ENCODE data around the gene PAX2.

Gene PAX2

GRCh38 chr10:100837300-100837699 lies 91.9 kb downstream of the PAX2 start:
- H3K9ac ChIP-seq (ENCODE audit: low read depth in 1 of 2, low read length in 2 of 2): no peak overlapping the region
- H3K4me3 ChIP-seq (ENCODE audit: low read depth in 1 of 2, low read length in 2 of 2): no peak overlapping the region
- no peaks in the 10 kb centered on the region for H3K9me3 ChIP-seq (ENCODE audit: control insufficient read depth in 1 of 2, low read length in 2 of 2)
- peaks cover 17 to 23% of the 10 kb centered on the region in 2 donors for H3K27me3 ChIP-seq (ENCODE audit: control insufficient read depth in 1 of 2, insufficient read depth in 2 of 2, low read length in 2 of 2)
- H3K4me1 ChIP-seq (ENCODE audit: control insufficient read depth in 1 of 2, insufficient read depth in 2 of 2, low read length in 2 of 2): no peaks in the 10 kb centered on the region
- no peak overlapping the region for H3K27ac ChIP-seq (ENCODE audit: low read depth, low read length)
- H3K36me3 ChIP-seq (ENCODE audit: control insufficient read depth in 1 of 2, insufficient read depth in 2 of 2, low read length in 2 of 2): no peaks in the 10 kb centered on the region

- H3K4me1 ChIP-seq (ENCODE audit: control insufficient read depth in 1 of 2, insufficient read depth in 2 of 2, low read length in 2 of 2): no peaks in the 10 kb centered on the region
- no peak overlapping the region for H3K9ac ChIP-seq (ENCODE audit: low read depth in 1 of 2, low read length in 2 of 2)
- peaks cover 7 to 16% of the 10 kb centered on the region in 2 donors for H3K27me3 ChIP-seq (ENCODE audit: control insufficient read depth in 1 of 2, insufficient read depth in 2 of 2, low read length in 2 of 2)
- H3K4me3 ChIP-seq (ENCODE audit: low read depth in 1 of 2, low read length in 2 of 2): no peak overlapping the region
- H3K27ac ChIP-seq (ENCODE audit: low read depth, low read length): no peak overlapping the region
- H3K9me3 ChIP-seq (ENCODE audit: control insufficient read depth in 1 of 2, low read length in 2 of 2): no peaks in the 10 kb centered on the region
- H3K36me3 ChIP-seq (ENCODE audit: control insufficient read depth in 1 of 2, insufficient read depth in 2 of 2, low read length in 2 of 2): no peaks in the 10 kb centered on the region
Measured at GRCh38 chr10:100838986-100839385, 93.6 kb downstream of the PAX2 start.

GRCh38 chr10:100841528-100841927 lies 96.1 kb downstream of the PAX2 start:
- Histone ChIP-seq H3K36me3 (ENCODE audit: control insufficient read depth in 1 of 2, insufficient read depth in 2 of 2, low read length in 2 of 2) (no peaks in the 10 kb centered on the region), H3K4me1 (ENCODE audit: control insufficient read depth in 1 of 2, insufficient read depth in 2 of 2, low read length in 2 of 2) (no peaks in the 10 kb centered on the region), H3K27ac (ENCODE audit: low read depth, low read length) (no peak overlapping the region), H3K9ac (ENCODE audit: low read depth in 1 of 2, low read length in 2 of 2) (no peak overlapping the region), H3K9me3 (ENCODE audit: control insufficient read depth in 1 of 2, low read length in 2 of 2) (no peaks in the 10 kb centered on the region), H3K27me3 (ENCODE audit: control insufficient read depth in 1 of 2, insufficient read depth in 2 of 2, low read length in 2 of 2) (peaks cover 7 to 18% of the 10 kb centered on the region in 2 donors), H3K4me3 (ENCODE audit: low read depth in 1 of 2, low read length in 2 of 2) (no peak overlapping the region)

- H3K27me3 ChIP-seq (ENCODE audit: control insufficient read depth in 1 of 2, insufficient read depth in 2 of 2, low read length in 2 of 2): peaks cover 15 to 18% of the 10 kb centered on the region in 2 donors
- H3K36me3 ChIP-seq (ENCODE audit: control insufficient read depth in 1 of 2, insufficient read depth in 2 of 2, low read length in 2 of 2): no peaks in the 10 kb centered on the region
- H3K9me3 ChIP-seq (ENCODE audit: control insufficient read depth in 1 of 2, low read length in 2 of 2): no peaks in the 10 kb centered on the region
- no peaks in the 10 kb centered on the region for H3K4me1 ChIP-seq (ENCODE audit: control insufficient read depth in 1 of 2, insufficient read depth in 2 of 2, low read length in 2 of 2)
- H3K27ac ChIP-seq (ENCODE audit: low read depth, low read length): no peak overlapping the region
- H3K9ac ChIP-seq (ENCODE audit: low read depth in 1 of 2, low read length in 2 of 2): no peak overlapping the region
- no peak overlapping the region for H3K4me3 ChIP-seq (ENCODE audit: low read depth in 1 of 2, low read length in 2 of 2)
Measured at GRCh38 chr10:100847440-100847839, 102.1 kb downstream of the PAX2 start.

- no peaks in the 10 kb centered on the region for H3K4me1 ChIP-seq (ENCODE audit: control insufficient read depth in 1 of 2, insufficient read depth in 2 of 2, low read length in 2 of 2)
- no peaks in the 10 kb centered on the region for H3K9me3 ChIP-seq (ENCODE audit: control insufficient read depth in 1 of 2, low read length in 2 of 2)
- no peak overlapping the region for H3K27ac ChIP-seq (ENCODE audit: low read depth, low read length)
- H3K36me3 ChIP-seq (ENCODE audit: control insufficient read depth in 1 of 2, insufficient read depth in 2 of 2, low read length in 2 of 2): no peaks in the 10 kb centered on the region
- H3K4me3 ChIP-seq (ENCODE audit: low read depth in 1 of 2, low read length in 2 of 2): no peak overlapping the region
- peaks cover 15 to 20% of the 10 kb centered on the region in 2 donors for H3K27me3 ChIP-seq (ENCODE audit: control insufficient read depth in 1 of 2, insufficient read depth in 2 of 2, low read length in 2 of 2)
- H3K9ac ChIP-seq (ENCODE audit: low read depth in 1 of 2, low read length in 2 of 2): no peak overlapping the region
Measured at GRCh38 chr10:100848770-100849169, 103.4 kb downstream of the PAX2 start.

GRCh38 chr10:100858261-100858660 lies 112.9 kb downstream of the PAX2 start:
- Histone ChIP-seq H3K4me3 (ENCODE audit: low read depth in 1 of 2, low read length in 2 of 2) (no peak overlapping the region), H3K9ac (ENCODE audit: low read depth in 1 of 2, low read length in 2 of 2) (no peak overlapping the region), H3K27me3 (ENCODE audit: control insufficient read depth in 1 of 2, insufficient read depth in 2 of 2, low read length in 2 of 2) (peaks cover 9 to 27% of the 10 kb centered on the region in 2 donors), H3K4me1 (ENCODE audit: control insufficient read depth in 1 of 2, insufficient read depth in 2 of 2, low read length in 2 of 2) (no peaks in the 10 kb centered on the region), H3K9me3 (ENCODE audit: control insufficient read depth in 1 of 2, low read length in 2 of 2) (no peaks in the 10 kb centered on the region), H3K27ac (ENCODE audit: low read depth, low read length) (no peak overlapping the region), H3K36me3 (ENCODE audit: control insufficient read depth in 1 of 2, insufficient read depth in 2 of 2, low read length in 2 of 2) (no peaks in the 10 kb centered on the region)

- H3K9ac ChIP-seq (ENCODE audit: low read depth in 1 of 2, low read length in 2 of 2): no peak overlapping the region
- H3K27ac ChIP-seq (ENCODE audit: low read depth, low read length): no peak overlapping the region
- no peaks in the 10 kb centered on the region for H3K4me1 ChIP-seq (ENCODE audit: control insufficient read depth in 1 of 2, insufficient read depth in 2 of 2, low read length in 2 of 2)
- H3K27me3 ChIP-seq (ENCODE audit: control insufficient read depth in 1 of 2, insufficient read depth in 2 of 2, low read length in 2 of 2): peaks cover 9 to 28% of the 10 kb centered on the region in 2 donors
- no peaks in the 10 kb centered on the region for H3K36me3 ChIP-seq (ENCODE audit: control insufficient read depth in 1 of 2, insufficient read depth in 2 of 2, low read length in 2 of 2)
- no peaks in the 10 kb centered on the region for H3K9me3 ChIP-seq (ENCODE audit: control insufficient read depth in 1 of 2, low read length in 2 of 2)
- no peak overlapping the region for H3K4me3 ChIP-seq (ENCODE audit: low read depth in 1 of 2, low read length in 2 of 2)
Measured at GRCh38 chr10:100858747-100859483, 113.5 kb downstream of the PAX2 start.

GRCh38 chr10:100859484-100859763 lies 114.0 kb downstream of the PAX2 start:
- Histone ChIP-seq H3K27me3 (ENCODE audit: control insufficient read depth in 1 of 2, insufficient read depth in 2 of 2, low read length in 2 of 2) (peaks cover 9 to 32% of the 10 kb centered on the region in 2 donors), H3K9ac (ENCODE audit: low read depth in 1 of 2, low read length in 2 of 2) (no peak overlapping the region), H3K36me3 (ENCODE audit: control insufficient read depth in 1 of 2, insufficient read depth in 2 of 2, low read length in 2 of 2) (no peaks in the 10 kb centered on the region)

GRCh38 chr10:100863433-100863832 lies 118.1 kb downstream of the PAX2 start:
- H3K9ac ChIP-seq (ENCODE audit: low read depth in 1 of 2, low read length in 2 of 2): no peak overlapping the region
- H3K27me3 ChIP-seq (ENCODE audit: control insufficient read depth in 1 of 2, insufficient read depth in 2 of 2, low read length in 2 of 2): peaks cover 20 to 44% of the 10 kb centered on the region in 2 donors
- H3K9me3 ChIP-seq (ENCODE audit: control insufficient read depth in 1 of 2, low read length in 2 of 2): no peaks in the 10 kb centered on the region
- no peaks in the 10 kb centered on the region for H3K4me1 ChIP-seq (ENCODE audit: control insufficient read depth in 1 of 2, insufficient read depth in 2 of 2, low read length in 2 of 2)
- H3K27ac ChIP-seq (ENCODE audit: low read depth, low read length): no peak overlapping the region
- no peak overlapping the region for H3K4me3 ChIP-seq (ENCODE audit: low read depth in 1 of 2, low read length in 2 of 2)
- H3K36me3 ChIP-seq (ENCODE audit: control insufficient read depth in 1 of 2, insufficient read depth in 2 of 2, low read length in 2 of 2): no peaks in the 10 kb centered on the region

More at GRCh38 chr10:100859484-100859763, 114.0 kb downstream of the PAX2 start:
- H3K4me3 ChIP-seq (ENCODE audit: low read depth in 1 of 2, low read length in 2 of 2): no peak overlapping the region
- no peak overlapping the region for H3K27ac ChIP-seq (ENCODE audit: low read depth, low read length)
- no peaks in the 10 kb centered on the region for H3K4me1 ChIP-seq (ENCODE audit: control insufficient read depth in 1 of 2, insufficient read depth in 2 of 2, low read length in 2 of 2)
- H3K9me3 ChIP-seq (ENCODE audit: control insufficient read depth in 1 of 2, low read length in 2 of 2): no peaks in the 10 kb centered on the region

GRCh38 chr10:100864036-100864885 lies 118.9 kb downstream of the PAX2 start:
- Histone ChIP-seq H3K4me1 (ENCODE audit: control insufficient read depth in 1 of 2, insufficient read depth in 2 of 2, low read length in 2 of 2) (no peaks in the 10 kb centered on the region), H3K27me3 (ENCODE audit: control insufficient read depth in 1 of 2, insufficient read depth in 2 of 2, low read length in 2 of 2) (peaks cover 20 to 35% of the 10 kb centered on the region in 2 donors), H3K27ac (ENCODE audit: low read depth, low read length) (no peak overlapping the region), H3K9me3 (ENCODE audit: control insufficient read depth in 1 of 2, low read length in 2 of 2) (no peaks in the 10 kb centered on the region), H3K36me3 (ENCODE audit: control insufficient read depth in 1 of 2, insufficient read depth in 2 of 2, low read length in 2 of 2) (no peaks in the 10 kb centered on the region), H3K4me3 (ENCODE audit: low read depth in 1 of 2, low read length in 2 of 2) (no peak overlapping the region), H3K9ac (ENCODE audit: low read depth in 1 of 2, low read length in 2 of 2) (no peak overlapping the region)

Data from duodenal mucosa (tissue), 2 donors.